Esophagus muscularis mucosa (tissue), 4 donors: ENCODE measurements around the gene ZC3H8. TPM values are rescaled to one million over a fixed set of nuclear protein-coding genes. Genes with fewer than 3 reads are reported as not detected.
"Not testable (repeated sequence)": the region's sequence is repeated elsewhere in the genome, so short reads cannot be mapped to it uniquely, and the experiment has no call there.

ENCODE experiments used
- DNase-seq: peaks from one replicate; pipeline ENCODE4 v3.0.0-alpha.2; 2017; ENCODE audit errors: extremely low spot score
- H3K27ac ChIP-seq, 4 donors: fragments of 200-600 bp; sonication (generic); replicated peaks in 1 of 4; 1 replicate in 3 of 4; 2 replicates in 1 of 4; pipeline ENCODE4 v1.5.1; 2016 to 2019; ENCODE audit warnings: mild to moderate bottlenecking in 1 of 4
- H3K27me3 ChIP-seq, 4 donors: fragments of 200-600 bp; sonication (generic); one replicate each; pipeline versions ENCODE4 v1.5.1 to v1.6.0; 2016 to 2019
- H3K36me3 ChIP-seq, 4 donors: fragments of 200-600 bp; sonication (generic); one replicate each; pipeline ENCODE4 v1.5.1; 2016 to 2019
- H3K4me1 ChIP-seq, 4 donors: fragments of 200-600 bp; sonication (generic); one replicate each; pipeline ENCODE4 v1.5.1; 2016 to 2019
- H3K4me3 ChIP-seq, 4 donors: fragments of 200-600 bp; sonication (generic); 1 replicate in 2 of 4; 2 replicates in 2 of 4; pipeline ENCODE4 v1.5.1; 2016 to 2019; ENCODE audit warnings: mild to moderate bottlenecking in 4 of 4, moderate library complexity in 1 of 4
- H3K9me3 ChIP-seq, 4 donors: fragments of 200-600 bp; sonication (generic); 1 replicate in 3 of 4; 2 replicates in 1 of 4; pipeline ENCODE4 v1.5.1; 2016 to 2019
- CTCF ChIP-seq, 3 experiments: fragments of 200-600 bp in 2 of 3; fragments of 450-650 bp in 1 of 3; sonication (generic) in 2 of 3; IDR thresholded peaks; one replicate each; pipeline ENCODE4 v1.5.1; 2017 to 2019; ENCODE audit warnings: antibody characterized with exemption in 3 of 3, mild to moderate bottlenecking in 2 of 3, moderate library complexity in 1 of 3
- EP300 ChIP-seq: sonication (generic); formaldehyde crosslinking; IDR thresholded peaks from one replicate; pipeline ENCODE4 v1.6.1; 2017; ENCODE audit warnings: antibody characterized with exemption
- POLR2A ChIP-seq: fragments of 450-650 bp; IDR thresholded peaks from one replicate; pipeline ENCODE4 v1.6.1; 2017; ENCODE audit warnings: antibody characterized with exemption, moderate library complexity, mild to moderate bottlenecking, low read depth
- POLR2AphosphoS5 ChIP-seq, 2 donors: sonication (generic); formaldehyde crosslinking; IDR thresholded peaks; one replicate each; pipeline ENCODE4 v1.6.1; 2017; ENCODE audit warnings: antibody characterized with exemption in 2 of 2
- WGBS: methylation state at CpG from one replicate; pipeline ENCODE4 v1.1.5; 2018; 5-methylcytosine and 5-hydroxymethylcytosine counted together
- intact Hi-C: fragments of 100-400 bp; cut with DNase I; formaldehyde crosslinking; loops from one replicate; pipeline ENCODE4 v1.15.1; 2023
- total RNA-seq, 4 donors: library from RNA; depleted of rRNA; stranded (reverse); fragments of >200 nt; gene quantifications; one replicate each; pipeline versions ENCODE4 v1.1.0 to v1.2.1, GENCODE V29; 2016

Gene ZC3H8
- total RNA-seq, 4 donors from 2014 or later: 3.7 to 8.6 (median 5.7) TPM

DNA sequence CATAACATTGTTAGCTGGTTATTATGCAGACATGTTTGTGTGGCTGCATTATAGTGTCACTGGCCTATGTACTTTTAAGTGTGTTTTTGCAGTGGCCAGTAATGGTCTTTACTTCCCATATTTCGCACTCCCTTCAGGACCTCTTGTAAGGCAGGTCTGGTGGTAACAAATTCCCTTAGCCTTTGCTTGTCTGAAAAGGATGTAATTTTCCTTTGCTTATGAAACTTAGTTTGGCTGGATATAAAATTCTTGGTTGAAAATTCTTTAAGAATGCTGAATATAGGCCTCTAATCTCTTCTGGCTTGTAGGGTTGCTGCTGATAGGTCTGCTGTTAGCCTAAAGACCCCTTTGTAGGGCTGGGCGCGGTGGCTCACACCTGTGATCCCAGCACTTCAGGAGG, 34.7 kb downstream of the ZC3H8 start:
- Histone ChIP-seq H3K4me1 (peaks cover 0 to 7% (median 0%) of the 10 kb centered on the region in 4 donors), H3K27ac (no peak overlapping the region), H3K4me3 (no peak overlapping the region), H3K36me3 (peaks cover 0 to 15% (median under 1%) of the 10 kb centered on the region in 4 donors), H3K27me3 (no peaks in the 10 kb centered on the region), H3K9me3 (no peaks in the 10 kb centered on the region)
- no peak for TF ChIP-seq POLR2A
- TF ChIP-seq EP300: no peak
- no peak for TF ChIP-seq CTCF (IDR thresholded peaks at IDR 0.05)
- TF ChIP-seq POLR2AphosphoS5 (IDR thresholded peaks at IDR 0.05): no peak
- intact Hi-C loops: no loop called here
- DNase-seq: no peak
- WGBS: 100% methylated on average over 3 of the region's 3 CpGs

DNA sequence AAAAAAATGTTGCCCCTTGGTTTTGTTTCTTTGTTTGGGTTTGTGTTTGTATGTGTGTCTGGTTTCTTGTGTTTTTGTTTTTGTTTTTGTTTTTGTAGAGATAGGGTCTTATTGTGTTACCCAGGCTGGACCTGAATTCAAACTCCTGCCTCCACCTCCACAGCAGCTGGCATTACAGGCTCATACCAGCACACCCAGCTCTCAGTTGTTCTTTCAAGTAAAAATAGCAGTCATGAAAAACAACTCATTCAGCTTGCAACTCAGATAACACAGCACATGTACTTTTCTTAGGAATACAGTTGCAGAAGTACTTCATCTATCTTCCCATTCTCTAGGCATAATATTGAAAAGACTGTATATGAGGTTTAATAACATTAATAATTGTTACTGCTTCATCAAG, 37.0 kb downstream of the ZC3H8 start:
- Histone ChIP-seq H3K9me3 (no peaks in the 10 kb centered on the region), H3K27ac (no peak overlapping the region), H3K36me3 (peaks cover 4 to 28% (median 7%) of the 10 kb centered on the region in 4 donors), H3K27me3 (no peaks in the 10 kb centered on the region), H3K4me1 (peaks cover 0 to 7% (median 0%) of the 10 kb centered on the region in 4 donors), H3K4me3 (no peak overlapping the region)
- intact Hi-C loops: no loop called here
- TF ChIP-seq EP300 (no peak), POLR2AphosphoS5 (IDR thresholded peaks at IDR 0.05) (no peak), CTCF (IDR thresholded peaks at IDR 0.05) (no peak), POLR2A (no peak)
- no peak for DNase-seq

DNA sequence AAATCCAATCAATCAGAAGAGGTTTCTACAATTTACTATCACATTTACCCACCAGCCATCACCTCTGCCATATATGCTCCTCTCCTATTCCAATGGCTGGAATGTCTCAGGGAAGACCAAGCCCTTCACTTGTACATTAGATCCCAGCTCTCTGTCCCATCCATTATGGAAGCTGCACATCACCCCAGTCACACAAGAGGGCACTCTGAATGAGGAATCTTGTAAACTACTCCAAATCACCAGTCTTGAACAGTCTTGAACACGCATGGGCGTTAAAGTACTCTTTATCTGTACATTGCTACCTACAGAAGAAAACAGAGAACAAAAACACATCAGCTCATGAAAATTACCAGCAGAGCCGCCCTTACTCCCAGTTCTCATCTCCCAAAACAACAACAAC, 38.7 kb downstream of the ZC3H8 start:
- no peaks in the 10 kb centered on the region for H3K9me3 ChIP-seq
- DNase-seq: peak; percentile 37
- TF ChIP-seq CTCF (IDR thresholded peaks at IDR 0.05): no peak
- TF ChIP-seq EP300: no peak
- no peak for TF ChIP-seq POLR2AphosphoS5 (IDR thresholded peaks at IDR 0.05)
- no peak for TF ChIP-seq POLR2A
- WGBS: 96% methylated on average over 3 of the region's 3 CpGs
- no peak overlapping the region for H3K4me3 ChIP-seq
- intact Hi-C loops: no loop called here
- H3K27me3 ChIP-seq: no peaks in the 10 kb centered on the region
- no peak overlapping the region for H3K27ac ChIP-seq
- peaks cover 7 to 31% (median 14%) of the 10 kb centered on the region in 4 donors for H3K36me3 ChIP-seq
- H3K4me1 ChIP-seq: peaks cover 0 to 7% (median 0%) of the 10 kb centered on the region in 4 donors

GRCh38 chr2:112207905-112208304, 46.9 kb downstream of the ZC3H8 start:
- H3K4me3 ChIP-seq, DNase-seq, H3K27me3 ChIP-seq, H3K27ac ChIP-seq, intact Hi-C loops, H3K4me1 ChIP-seq: not testable (repeated sequence)
- Histone ChIP-seq H3K9me3 (peaks cover 0 to 20% (median 16%) of the 10 kb centered on the region in 4 donors), H3K36me3 (peaks cover 3 to 10% (median 7%) of the 10 kb centered on the region in 4 donors)
- 95% methylated on average over 3 of the region's 3 CpGs for WGBS

GRCh38 chr2:112204411-112204810, 50.4 kb downstream of the ZC3H8 start:
- no peak overlapping the region for H3K4me3 ChIP-seq
- intact Hi-C loops: no loop called here
- 93% methylated on average over 2 of the region's 2 CpGs for WGBS
- no peak for TF ChIP-seq EP300
- TF ChIP-seq POLR2A: no peak
- no peak for TF ChIP-seq CTCF (IDR thresholded peaks at IDR 0.05)
- TF ChIP-seq POLR2AphosphoS5 (IDR thresholded peaks at IDR 0.05): no peak
- no peak for DNase-seq
- H3K9me3 ChIP-seq: peaks cover 0 to 20% (median 16%) of the 10 kb centered on the region in 4 donors
- no peaks in the 10 kb centered on the region for H3K36me3 ChIP-seq
- H3K27ac ChIP-seq: no peak overlapping the region
- no peaks in the 10 kb centered on the region for H3K4me1 ChIP-seq
- H3K27me3 ChIP-seq: no peaks in the 10 kb centered on the region
